Measurements from ENCODE around the gene SLC2A4RG. TPM values are rescaled to one million over a fixed set of nuclear protein-coding genes. Genes with fewer than 3 reads are reported as not detected.

Gene SLC2A4RG
- total and polyA plus RNA-seq, 10 donors, result 27.5 to 107 (median 64.3) TPM

- WGBS, 5 donors, result 72 to 88% (median 82%) methylated on average over 25 of the region's 25 CpGs
- intact Hi-C loops (cut with DNase I; ENCODE audit: low total_unique reads), result no loop called here
- H3K27me3 ChIP-seq (replicated peaks in 1 of 7), result no peaks in the 10 kb centered on the region
- peaks cover 0 to 70% (median 31%) of the 10 kb centered on the region in 6 donors for H3K36me3 ChIP-seq
- no peak overlapping the region for H3K4me3 ChIP-seq
- peaks cover 15 to 68% (median 43%) of the 10 kb centered on the region in 6 donors for H3K4me1 ChIP-seq
- H3K27ac ChIP-seq, result peak overlapping the region in 4 of 8 donors; percentile 10 to 90 (median 29)
- peak; percentile 75 for DNase-seq
- no peaks in the 10 kb centered on the region for H3K9me3 ChIP-seq
- no peak for TF ChIP-seq POLR2A (IDR thresholded peaks at IDR 0.05)
- TF ChIP-seq POLR2AphosphoS5 (IDR thresholded peaks at IDR 0.05), result peak in 2 of 3 donors; percentile 32 to 44
Observed at GRCh38 chr20:63744574-63745423, 5.2 kb downstream of the SLC2A4RG start.

GRCh38 chr20:63745424-63745805 lies 5.8 kb downstream of the SLC2A4RG start:
- H3K27ac ChIP-seq, result peak overlapping the region in 1 of 8 donors; percentile 45
- H3K27me3 ChIP-seq (replicated peaks in 1 of 7), result no peaks in the 10 kb centered on the region
- DNase-seq, result no peak
- WGBS, 5 donors, result 85 to 90% (median 88%) methylated on average over 15 of the region's 15 CpGs
- TF ChIP-seq POLR2AphosphoS5 (IDR thresholded peaks at IDR 0.05) (peak in 1 of 3 donors; percentile 4), CTCF (IDR thresholded peaks at IDR 0.05 in 8 of 11, conservative IDR thresholded peaks at IDR 0.05 in 3 of 11) (no peak), POLR2A (IDR thresholded peaks at IDR 0.05) (no peak)
- H3K36me3 ChIP-seq, result peaks cover 0 to 76% (median 31%) of the 10 kb centered on the region in 6 donors
- no peak overlapping the region for H3K4me3 ChIP-seq
- no peaks in the 10 kb centered on the region for H3K9me3 ChIP-seq
- intact Hi-C loops (cut with DNase I; ENCODE audit: low total_unique reads), result no loop called here
- H3K4me1 ChIP-seq, result peaks cover 15 to 72% (median 46%) of the 10 kb centered on the region in 6 donors

GRCh38 chr20:63745961-63746731 lies 6.6 kb downstream of the SLC2A4RG start:
- Histone ChIP-seq H3K4me3 (no peak overlapping the region), H3K9me3 (no peaks in the 10 kb centered on the region), H3K27ac (no peak overlapping the region), H3K36me3 (peaks cover 0 to 84% (median 31%) of the 10 kb centered on the region in 6 donors), H3K27me3 (replicated peaks in 1 of 7) (no peaks in the 10 kb centered on the region), H3K4me1 (peaks cover 7 to 72% (median 46%) of the 10 kb centered on the region in 6 donors)
- intact Hi-C loops (cut with DNase I; ENCODE audit: low total_unique reads), result no loop called here
- 82 to 95% (median 92%) methylated on average over 20 to 26 of the region's 26 CpGs for WGBS, 5 donors
- TF ChIP-seq POLR2AphosphoS5 (IDR thresholded peaks at IDR 0.05) (peak in 1 of 3 donors; percentile 13), CTCF (IDR thresholded peaks at IDR 0.05 in 8 of 11, conservative IDR thresholded peaks at IDR 0.05 in 3 of 11) (no peak)
- no peak for DNase-seq

GRCh38 chr20:63746751-63747315 lies 7.3 kb downstream of the SLC2A4RG start:
- WGBS, 5 donors, result 92 to 94% (median 94%) methylated on average over 5 to 47 of the region's 47 CpGs
- Histone ChIP-seq H3K4me3 (no peak overlapping the region), H3K27me3 (replicated peaks in 1 of 7) (no peaks in the 10 kb centered on the region), H3K27ac (no peak overlapping the region), H3K36me3 (peaks cover 0 to 81% (median 26%) of the 10 kb centered on the region in 6 donors), H3K9me3 (no peaks in the 10 kb centered on the region), H3K4me1 (peaks cover under 1 to 70% (median 44%) of the 10 kb centered on the region in 6 donors)
- TF ChIP-seq POLR2AphosphoS5 (IDR thresholded peaks at IDR 0.05), result peak in 1 of 3 donors; percentile 40
- no peak for TF ChIP-seq POLR2A (IDR thresholded peaks at IDR 0.05)
- intact Hi-C loops (cut with DNase I; ENCODE audit: low total_unique reads), result no loop called here
- no peak for DNase-seq

Data from spleen (tissue), 11 donors.